ENCODE measurements around the gene C22orf42.
"Not testable (repeated sequence)": the region's sequence is repeated elsewhere in the genome, so short reads cannot be mapped to it uniquely, and the experiment has no call there.

C22orf42 gene

DNA sequence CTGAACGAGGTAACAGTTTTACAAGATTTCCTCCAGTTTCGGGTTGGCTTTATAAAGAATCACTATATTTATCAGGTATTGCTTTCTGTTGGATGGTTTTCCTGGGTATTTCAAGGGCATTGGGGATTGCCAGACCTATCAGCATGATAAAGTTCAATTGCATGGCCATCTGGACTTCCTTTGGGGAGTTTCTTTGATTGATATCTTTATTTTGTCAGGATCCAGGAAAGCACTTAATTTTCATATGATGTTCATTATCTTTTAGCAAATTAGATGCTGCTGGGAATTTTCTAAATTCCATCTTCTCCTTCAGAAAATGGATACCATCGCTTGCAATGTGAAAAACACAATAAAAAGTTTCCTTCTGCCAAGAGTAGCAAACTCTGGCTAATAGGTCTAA is 24.5 kb upstream of the C22orf42 start:
- FAIRE-seq: no peak

DNA sequence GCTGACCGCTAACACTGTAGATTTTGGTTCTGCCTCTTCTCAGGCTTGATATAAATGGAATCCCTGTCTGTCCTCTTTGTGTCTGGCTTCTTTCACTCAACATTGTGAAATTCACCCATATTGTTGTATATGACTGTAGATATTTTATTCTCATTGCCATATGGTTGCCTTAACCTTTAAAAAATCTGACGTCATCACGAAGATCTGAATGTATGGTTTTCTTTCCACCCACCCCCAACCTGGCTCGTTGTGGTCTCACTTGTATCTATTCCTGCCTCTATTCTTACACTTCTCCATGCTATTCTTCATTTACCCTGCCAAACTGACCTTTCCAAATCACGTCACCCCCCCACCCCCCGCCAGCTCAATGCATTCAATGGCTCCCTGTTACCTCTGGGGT is 21.9 kb upstream of the C22orf42 start:
- FAIRE-seq: no peak

DNA sequence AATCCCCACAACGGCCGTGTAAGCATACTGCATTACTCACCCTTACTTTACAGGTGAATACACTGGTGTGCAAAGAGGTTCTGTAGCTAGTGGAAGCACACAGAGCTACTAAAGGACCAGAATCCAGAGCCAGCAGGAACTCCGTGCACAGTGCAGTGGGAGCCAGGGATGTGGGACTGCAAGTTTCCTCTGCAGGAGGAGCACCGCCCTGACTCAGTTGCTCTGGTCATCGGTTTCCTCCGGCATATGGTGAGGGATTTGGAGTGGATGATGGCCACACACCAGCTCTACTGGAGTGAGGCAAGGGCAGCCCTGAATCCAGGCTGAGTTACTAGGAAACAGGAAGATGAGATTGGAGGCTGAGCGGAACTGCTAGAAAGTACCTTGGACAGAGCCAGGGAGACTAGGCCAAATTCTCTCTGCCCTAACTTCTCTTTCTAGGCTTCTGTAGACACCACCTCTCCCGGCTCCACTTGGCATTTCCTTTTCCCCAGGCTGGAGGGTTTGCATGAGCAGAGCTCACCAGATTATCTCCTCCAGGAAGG is 18.2 kb upstream of the C22orf42 start:
- no peak for FAIRE-seq

DNA sequence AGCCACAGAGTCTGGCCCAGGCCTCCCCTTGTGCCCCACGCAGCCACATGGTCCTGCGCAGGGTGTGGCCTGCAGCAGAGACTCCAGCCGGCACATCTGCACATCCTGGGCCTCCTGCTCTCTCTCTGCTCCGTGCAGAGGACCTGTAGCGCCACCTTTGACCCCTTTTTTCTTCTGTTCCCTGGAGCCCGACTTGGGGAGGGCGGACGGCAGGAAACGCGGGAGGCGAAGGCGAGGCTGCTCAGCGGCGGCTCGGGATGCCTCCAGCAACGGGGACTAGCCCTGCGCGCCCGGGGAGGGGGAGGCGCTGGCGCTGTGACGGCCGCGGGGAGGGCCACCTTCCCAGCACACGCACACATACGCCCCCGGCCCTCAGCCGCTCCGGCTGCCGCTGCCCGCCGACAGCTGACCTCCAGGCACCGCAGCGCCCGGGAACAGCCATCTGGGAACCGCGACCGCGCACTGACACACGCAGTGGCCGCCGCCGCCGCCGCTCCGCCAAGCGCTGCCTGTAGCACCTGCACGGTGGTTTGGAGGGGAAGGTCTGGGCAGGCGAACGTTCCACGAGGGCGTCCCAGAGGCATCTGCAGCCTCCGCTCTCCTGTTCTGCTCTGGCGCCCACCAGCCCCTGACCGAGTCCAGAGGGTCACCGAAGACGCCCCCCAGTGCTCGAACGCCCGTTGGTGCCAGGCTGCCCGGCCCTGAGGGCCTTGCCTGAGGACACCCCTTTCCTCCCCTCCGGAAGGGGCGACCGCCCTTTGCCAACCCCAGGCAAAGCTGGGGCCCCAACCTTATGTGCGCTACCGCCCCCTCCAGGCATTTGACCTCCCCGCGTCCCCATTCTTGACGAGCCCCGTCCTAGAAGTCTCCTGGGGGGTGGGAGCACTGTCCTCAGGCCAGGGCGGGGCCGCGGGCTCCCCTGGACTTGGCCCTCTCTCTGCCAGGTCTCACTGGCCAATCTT is 16.9 kb upstream of the C22orf42 start:
- FAIRE-seq: no peak

DNA sequence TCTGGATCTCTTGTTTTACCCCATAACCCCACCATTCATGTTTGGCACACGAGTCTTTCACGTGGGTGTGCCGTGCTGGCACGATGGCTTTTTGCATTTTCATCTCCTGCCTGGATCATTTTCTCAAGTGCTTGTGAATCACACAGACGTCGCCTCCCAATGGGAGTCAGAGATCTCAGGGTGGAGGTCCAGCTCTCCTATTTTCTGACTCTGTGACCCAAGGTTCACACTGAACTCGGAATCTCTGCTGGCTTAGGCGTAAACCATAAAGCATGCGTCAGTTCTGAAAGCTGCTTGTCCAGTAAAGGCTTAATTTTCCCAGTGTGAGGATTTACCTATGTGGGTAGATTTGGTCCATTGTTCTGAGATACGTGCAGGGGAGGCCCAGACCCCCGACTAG is 16.0 kb upstream of the C22orf42 start:
- no peak for FAIRE-seq

DNA sequence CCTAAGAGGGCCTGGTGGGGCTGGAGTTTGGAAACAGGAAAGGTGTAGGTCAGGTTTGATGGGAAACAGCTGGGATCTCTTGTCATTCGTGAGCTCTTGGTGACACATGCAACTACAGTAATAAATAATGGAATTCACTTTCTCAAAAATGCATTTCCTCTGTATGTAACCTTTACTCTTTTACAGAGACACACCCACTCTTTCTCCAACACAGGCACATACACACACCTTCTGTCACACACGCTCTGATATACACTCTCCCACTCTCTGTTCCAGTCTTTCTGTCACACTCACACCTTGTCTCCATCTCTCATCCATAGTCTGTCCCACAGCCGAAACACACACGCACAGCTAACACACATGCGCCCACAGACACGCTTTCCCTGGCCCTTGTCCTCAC is 6.6 kb upstream of the C22orf42 start:
- no peak for FAIRE-seq

DNA sequence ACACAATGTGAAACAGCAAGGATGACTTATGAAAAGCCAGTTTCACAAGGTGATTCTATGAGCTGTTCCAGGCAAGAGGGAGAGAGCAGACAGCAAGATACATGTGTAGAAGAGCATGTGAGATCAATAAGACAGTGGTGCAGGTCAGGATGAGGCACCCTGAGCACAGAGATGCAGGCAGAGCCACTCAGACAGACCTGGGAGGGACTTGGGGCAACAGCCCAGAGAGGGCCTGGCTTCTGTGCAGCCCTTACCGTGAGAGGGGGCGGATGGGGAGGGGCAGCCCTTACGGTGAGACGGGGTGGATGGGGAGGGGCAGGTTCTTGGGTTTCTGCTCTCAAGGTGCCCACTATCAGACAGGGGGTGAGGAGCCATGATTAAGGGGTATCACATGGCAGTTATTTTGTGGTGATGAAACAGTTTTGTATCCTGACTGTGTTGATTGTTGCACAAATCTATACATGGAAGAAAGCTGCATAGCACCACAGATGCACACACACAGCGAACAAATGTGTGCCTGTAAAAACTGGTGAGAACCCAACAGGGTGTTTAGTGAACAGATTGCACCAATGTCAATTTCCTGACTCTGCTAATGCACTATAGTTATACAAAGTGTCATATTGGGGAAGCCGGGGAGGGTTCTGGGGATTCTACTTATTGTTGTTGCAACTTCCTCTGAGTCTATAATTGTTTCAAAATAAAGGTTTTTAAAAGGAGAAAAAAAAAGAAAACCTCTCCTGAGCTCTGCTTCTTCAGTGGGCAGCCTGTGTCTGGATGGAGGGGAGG is 5.2 kb upstream of the C22orf42 start:
- FAIRE-seq: no peak

DNA sequence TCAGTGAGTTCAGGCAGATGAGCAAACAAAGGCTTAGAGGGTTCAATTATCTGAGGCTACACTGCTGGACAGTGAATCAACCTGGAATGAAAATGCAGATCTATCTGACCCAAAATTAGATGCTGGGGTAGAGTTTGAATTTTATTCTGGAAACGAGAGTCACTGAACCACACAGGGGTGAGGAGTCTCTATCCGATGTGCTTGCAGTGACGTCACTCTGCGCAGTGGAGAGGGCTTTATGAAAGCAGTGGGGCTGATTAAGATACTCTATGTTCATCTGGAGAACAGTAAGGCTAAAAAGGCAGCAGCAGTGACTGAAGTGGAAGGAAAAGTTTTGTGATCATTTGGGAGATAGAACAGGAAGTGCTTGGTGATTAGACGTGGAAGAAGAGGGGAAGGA is 1.3 kb upstream of the C22orf42 start:
- FAIRE-seq: not testable (repeated sequence)

DNA sequence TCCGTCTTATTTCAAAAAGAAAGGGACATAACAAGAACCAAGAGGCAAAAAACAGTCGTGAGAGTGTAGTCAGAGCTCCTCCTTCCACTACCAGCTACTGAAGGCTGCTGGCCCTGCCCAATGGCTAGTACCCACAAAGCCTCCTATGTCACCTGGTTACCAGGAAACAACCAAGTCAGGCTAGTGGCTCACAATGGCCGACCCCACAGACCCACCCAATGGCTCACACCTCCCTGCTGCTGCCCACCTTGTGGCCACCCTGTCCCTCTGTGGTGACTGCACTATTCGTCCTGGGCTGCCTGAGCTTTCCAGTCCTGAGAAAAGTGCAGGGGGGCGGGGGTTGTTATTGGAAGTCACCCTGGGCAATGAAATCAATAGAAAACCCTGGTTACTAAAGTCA is 1.5 kb downstream of the C22orf42 start:
- not testable (repeated sequence) for FAIRE-seq

DNA sequence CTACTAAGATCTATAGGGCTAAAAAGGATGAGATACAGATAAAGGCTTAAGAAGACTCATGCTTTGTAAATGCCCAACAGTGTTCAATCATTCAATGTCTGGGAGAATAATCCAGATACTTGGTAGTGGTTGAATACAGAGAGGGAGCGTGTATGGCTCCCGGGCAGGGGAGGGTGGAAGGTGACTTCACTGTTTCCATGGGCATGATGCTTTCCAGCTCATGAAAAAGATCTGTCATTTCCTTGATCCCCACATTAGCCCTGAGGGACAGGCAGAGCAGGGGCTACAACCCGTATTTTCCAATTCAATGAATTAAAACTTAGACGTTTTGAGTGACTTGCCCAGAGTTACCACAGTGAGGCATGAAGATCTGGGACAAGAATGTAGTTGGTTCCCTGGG is 4.4 kb downstream of the C22orf42 start:
- FAIRE-seq: not testable (repeated sequence)

DNA sequence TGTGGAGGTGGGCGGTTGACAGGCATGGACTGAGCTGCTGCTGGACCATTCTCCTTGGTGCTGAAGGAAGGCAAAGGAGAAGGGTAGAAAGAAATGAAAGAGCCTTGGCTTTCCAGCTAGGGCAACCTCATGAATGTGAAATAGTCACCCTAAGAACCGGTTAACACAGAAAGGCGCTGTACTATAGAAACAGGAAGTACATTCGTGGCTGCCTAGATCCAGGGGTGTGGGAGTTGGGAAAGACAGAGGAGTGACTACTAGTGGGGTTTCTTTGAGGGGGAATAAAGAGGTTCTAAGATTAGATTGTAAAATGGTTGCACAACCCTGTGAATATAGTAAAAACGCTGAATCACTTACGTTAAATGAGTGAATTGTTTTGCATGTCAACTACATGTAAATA is 7.5 kb downstream of the C22orf42 start:
- not testable (repeated sequence) for FAIRE-seq

DNA sequence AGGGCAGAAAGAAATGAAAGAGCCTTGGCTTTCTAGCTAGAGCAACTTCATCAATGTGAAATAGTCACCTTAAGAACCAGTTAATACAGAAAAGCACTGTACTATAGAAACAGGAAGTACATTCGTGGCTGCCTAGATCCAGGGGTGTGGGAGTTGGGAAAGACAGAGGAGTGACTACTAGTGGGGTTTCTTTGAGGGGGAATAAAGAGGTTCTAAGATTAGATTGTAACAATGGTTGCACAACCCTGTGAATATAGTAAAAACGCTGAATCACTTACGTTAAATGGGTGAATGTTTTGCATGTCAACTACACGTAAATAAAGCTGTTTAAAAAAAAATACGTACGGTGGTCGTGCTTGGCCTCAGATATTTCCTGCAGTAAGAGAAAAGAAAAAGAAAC is 8.5 kb downstream of the C22orf42 start:
- not testable (repeated sequence) for FAIRE-seq

DNA sequence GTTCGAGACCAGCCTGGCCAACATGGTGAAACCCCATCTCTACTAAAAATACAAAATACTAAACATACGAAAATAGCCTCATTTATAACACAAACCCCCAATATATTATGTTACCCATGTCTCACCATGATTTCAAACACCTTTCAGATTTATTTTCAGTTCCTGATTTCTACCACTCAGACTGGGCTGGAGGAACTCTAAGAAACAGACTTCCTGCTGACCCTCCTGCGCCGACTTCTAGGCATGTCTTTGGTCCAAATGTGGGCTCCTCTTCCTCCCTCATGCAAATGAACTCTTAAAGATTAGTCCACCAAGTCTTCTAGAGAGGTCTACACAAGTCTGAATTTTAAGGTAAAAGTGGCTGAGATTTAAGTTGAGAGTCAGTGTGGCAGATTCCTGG is 10.7 kb downstream of the C22orf42 start:
- FAIRE-seq: not testable (repeated sequence)

DNA sequence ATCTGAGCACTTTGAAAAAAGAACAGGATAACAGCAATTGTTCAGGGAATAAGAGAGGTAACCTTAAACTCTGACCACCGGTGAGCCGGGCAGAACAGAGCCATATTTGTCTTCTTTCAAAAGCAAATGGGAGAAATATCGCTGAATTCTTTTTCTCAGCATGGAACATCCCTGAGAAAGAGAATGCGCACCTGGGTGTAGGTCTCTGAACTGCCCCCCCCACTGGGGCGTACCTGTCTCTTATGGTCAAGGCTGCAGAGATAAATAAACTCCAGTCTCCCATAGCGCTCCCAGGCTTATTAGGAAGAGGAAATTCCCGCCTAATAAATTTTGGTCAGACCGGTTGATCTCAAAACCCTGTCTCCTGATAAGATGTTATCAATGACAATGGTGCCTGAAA is 12.0 kb downstream of the C22orf42 start:
- not testable (repeated sequence) for FAIRE-seq

DNA sequence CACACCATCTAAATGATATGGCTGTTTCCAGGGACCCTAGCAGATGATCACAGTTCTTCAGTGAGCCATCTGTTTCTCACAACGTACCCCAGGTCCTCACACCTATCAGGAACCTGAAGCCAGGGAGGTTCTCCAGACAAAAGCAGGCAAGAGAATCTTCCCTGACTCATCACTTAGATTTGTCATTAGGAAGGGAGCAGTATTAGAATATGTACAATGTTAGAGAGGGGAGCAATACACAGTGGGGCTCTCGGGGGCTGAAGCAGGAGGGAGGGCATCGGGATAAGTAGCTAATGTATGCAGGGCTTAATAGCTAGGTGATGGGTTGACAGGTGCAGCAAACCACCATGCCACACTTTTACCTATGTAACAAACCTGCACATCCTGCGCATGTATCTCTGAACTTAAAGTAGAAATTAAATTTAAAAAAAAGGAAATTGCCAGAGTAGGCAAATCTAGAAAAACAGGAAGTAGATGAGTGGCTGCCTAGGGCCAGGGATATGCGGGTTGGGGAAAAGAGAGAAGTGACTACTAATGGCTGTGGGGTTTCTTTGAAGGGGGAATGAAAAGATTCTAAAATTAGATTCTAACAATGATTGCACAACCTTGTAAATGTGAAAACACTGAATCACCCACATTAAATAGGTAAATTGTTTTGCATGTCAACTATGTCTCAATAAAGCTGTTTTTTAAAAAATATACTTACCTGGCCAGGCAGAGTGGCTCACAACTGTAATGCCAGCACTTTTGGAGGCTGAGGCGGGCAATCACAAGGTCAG is 14.4 kb downstream of the C22orf42 start:
- no peak for FAIRE-seq

DNA sequence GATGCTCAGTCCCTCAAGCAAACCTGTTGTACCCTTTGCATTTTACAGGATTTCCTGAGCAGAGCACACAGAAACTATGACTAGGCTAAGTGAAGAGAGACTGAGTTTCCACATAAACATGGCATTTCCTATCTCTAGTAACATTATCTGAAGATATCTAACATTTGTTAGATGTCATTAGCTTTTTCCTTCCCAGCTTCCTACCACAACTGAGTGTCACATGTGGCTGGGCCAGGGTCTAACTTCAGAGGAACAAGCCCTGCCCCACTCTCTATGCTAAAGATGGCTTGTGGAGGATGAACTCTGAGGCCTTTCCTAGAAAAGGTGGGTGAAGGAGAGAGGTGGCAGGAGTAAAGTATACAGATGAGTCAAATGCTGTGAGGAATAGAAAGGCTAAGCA is 16.5 kb downstream of the C22orf42 start:
- FAIRE-seq: no peak

DNA sequence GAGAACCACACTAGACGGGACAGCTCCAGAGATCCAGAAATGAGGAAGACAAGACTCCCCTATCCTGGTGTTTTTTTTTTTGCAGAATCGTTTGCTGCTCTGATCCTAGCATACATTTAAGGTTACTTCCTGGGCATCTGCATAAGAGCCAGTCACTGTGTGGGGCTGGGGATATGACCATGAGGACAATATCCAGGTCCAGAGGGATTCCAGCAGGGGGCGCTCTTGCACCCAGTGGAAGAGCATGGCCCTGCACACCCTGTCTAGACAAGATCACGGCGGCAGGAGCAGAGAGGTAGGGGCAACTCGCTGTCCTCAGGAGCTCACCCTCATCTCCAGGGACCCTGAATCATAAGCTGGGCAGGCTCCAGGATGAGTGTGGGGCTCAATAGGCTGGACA is 18.4 kb downstream of the C22orf42 start:
- not testable (repeated sequence) for FAIRE-seq

DNA sequence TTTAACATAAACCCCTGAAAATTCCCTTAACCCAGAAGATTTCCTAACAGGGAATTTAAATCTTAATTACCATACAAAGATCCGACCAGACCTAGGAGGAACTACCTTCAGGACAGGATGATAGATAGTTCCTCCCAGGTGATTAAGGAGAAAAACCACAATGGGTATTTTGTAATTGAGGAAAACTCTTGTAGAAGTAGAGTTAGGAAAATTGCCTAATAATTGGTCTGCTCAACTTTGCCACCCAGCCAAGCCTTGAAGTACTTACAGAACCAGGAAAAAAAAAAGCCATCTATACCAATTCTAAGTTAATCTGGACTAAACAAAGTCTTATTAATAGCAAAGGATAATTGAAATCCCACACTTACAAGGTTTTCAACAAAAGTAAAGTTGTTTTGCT is 20.5 kb downstream of the C22orf42 start:
- not testable (repeated sequence) for FAIRE-seq

DNA sequence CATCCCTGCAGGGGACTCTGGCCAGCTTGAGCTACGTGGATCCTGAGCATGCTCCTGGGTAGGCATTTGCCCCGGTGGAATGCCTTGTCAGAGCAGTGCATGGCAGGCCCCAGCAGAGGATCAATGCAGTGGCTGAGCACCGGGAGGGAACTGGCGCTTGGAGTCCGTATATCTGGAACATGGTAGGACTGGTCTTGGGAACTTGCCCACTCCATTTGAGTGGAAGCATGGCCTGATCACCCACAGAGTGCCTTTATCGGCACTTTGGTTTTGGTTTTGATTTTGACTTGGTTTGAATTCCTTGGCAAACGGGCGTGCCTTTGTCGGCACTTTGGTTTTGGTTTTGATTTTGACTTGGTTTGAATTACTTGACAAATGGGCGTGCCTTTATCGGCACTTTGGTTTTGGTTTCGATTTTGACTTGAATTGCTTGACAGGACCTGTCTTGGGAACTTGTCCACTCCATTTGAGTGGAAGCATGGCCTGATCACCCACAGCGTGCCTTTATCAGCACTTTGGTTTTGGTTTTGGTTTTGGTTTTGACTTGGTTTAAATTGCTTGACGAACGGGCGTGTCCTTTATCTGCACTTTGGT is 21.3 kb downstream of the C22orf42 start:
- not testable (repeated sequence) for FAIRE-seq

DNA sequence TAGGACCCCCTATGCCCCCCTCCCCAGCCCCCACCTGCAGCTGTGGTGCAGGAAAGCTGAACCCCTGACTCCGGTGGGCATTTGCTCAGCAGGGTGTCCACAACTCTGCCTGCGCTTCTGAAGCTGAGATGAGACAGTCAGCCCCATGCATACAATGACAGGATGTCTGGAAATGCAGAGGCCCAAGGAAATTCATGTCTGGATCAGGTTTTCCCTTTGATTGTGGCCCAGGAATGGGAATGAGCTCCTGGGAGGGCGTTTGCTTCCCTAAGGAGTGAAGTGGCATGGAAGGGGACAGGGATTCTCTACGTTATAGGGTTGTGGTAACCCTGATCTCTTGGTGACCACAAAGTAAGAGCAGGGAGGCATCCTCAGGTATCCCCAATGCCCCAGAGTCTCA is 22.2 kb downstream of the C22orf42 start:
- FAIRE-seq: not testable (repeated sequence)

DNA sequence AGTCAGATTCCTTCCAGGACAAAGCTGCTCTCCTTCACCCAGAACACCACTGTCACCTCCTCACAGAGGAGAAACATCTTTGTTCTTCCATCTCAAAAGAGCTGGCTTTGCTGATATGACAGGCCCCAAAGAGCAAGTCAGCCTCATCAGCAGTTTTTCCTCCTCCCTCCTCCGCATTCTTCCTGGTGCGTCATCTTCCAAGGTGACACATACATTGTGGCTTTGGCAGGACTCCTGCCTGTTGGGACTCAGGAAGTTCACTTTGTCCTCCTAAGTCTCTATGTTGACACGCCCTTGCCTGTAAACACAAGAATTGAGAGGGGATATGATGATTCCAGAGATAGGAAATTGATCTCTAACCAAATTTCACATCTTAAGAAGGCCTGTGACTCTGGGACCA is 23.1 kb downstream of the C22orf42 start:
- FAIRE-seq: not testable (repeated sequence)

DNA sequence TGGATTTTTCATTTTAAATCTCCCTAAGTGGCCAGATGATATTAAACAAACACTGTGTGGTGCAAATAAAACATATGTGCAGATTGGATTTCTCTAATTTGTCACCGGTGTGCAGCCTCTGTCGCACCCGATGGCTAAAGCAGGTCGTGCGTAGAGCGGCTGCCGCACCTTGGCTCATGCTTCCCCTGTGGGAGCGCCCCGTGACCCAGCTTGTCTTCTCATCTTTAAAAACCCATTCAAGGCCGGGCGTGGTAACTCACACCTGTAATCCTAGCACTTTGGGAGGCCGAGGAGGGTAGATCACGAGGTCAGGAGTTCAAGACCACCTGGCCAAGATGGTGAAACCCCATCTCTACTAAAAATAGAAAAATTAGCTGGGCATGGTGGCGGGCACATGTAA is 24.3 kb downstream of the C22orf42 start:
- FAIRE-seq: not testable (repeated sequence)

Measured in islet of Langerhans (tissue), 1 donor.